GM12878 (cell line): ENCODE measurements around the gene FAM81A. TPM values are rescaled to one million over a fixed set of nuclear protein-coding genes. Genes with fewer than 3 reads are reported as not detected.

Source experiments
- ATAC-seq: fragments of 200-7000 bp; cut with Tn5 transposase; 3 replicates; pipeline ENCODE4 v1.9.1; 2020; ENCODE audit warnings: mild to moderate bottlenecking, moderate library complexity
- BruUV-seq: library from RNA; stranded (reverse); fragments of 400-500 nt; replicated peaks from 2 replicates; lab custom pipeline; 2021; lab: Mats Ljungman, UMichigan
- CTCF ChIA-PET: fragments of 300-600 bp; sonication (Branson Sonifier 250); formaldehyde crosslinking; extraction: SDS; loops from one replicate; lab custom pipeline; 2021; ENCODE audit warnings: inconsistent platforms; lab: Yijun Ruan, JAX
- POLR2A ChIA-PET: fragments of 350-600 bp; formaldehyde crosslinking; extraction: SDS; loops from one replicate; lab custom pipeline; 2021; ENCODE audit warnings: inconsistent platforms; lab: Charles Lee
- RAD21 ChIA-PET: fragments of 300-600 bp; sonication (Branson Sonifier 250); formaldehyde crosslinking; loops from one replicate; lab custom pipeline; 2023; ENCODE audit warnings: antibody characterized with exemption; ENCODE audit not compliant: unreplicated experiment; lab: Charles Lee
- SMC1A ChIA-PET: fragments of 300-600 bp; sonication (Branson Sonifier 250); formaldehyde crosslinking; loops from one replicate; lab custom pipeline; 2023; ENCODE audit not compliant: unreplicated experiment, uncharacterized antibody; lab: Charles Lee
- DNase-seq: peaks from one replicate; pipeline ENCODE4 v3.0.0-alpha.2; 2011; ENCODE audit warnings: low read depth, low spot score
- FAIRE-seq: peaks from 3 replicates; lab custom pipeline; 2011; peaks lifted over from hg19 to GRCh38; lab: Jason Lieb, UNC
- H2AFZ ChIP-seq: 2 replicates; pipeline ENCODE4 v1.6.0; 2011; ENCODE audit warnings: low read depth, low read length, control low read depth; ENCODE audit not compliant: control insufficient read depth
- H3K27ac ChIP-seq: 2 replicates; pipeline ENCODE4 v1.5.1; 2011; ENCODE audit warnings: control low read depth; ENCODE audit not compliant: control insufficient read depth, insufficient read depth
- H3K27me3 ChIP-seq, 2 experiments: replicated peaks in 1 of 2; 2 replicates each; pipeline versions ENCODE4 v1.6.0 to v1.6.1; 2011; ENCODE audit warnings: low read length in 1 of 2; ENCODE audit not compliant: control insufficient read depth in 2 of 2, insufficient read depth in 2 of 2
- H3K36me3 ChIP-seq, 2 experiments: 2 replicates each; pipeline ENCODE4 v1.5.1; 2011; ENCODE audit warnings: low read length in 1 of 2; ENCODE audit not compliant: control insufficient read depth in 2 of 2, insufficient read depth in 2 of 2
- H3K4me1 ChIP-seq: 2 replicates; pipeline ENCODE4 v1.6.1; 2011; ENCODE audit warnings: mild to moderate bottlenecking, low read length, moderate library complexity, mixed read lengths; ENCODE audit not compliant: control insufficient read depth, insufficient read depth
- H3K4me2 ChIP-seq: 2 replicates; pipeline ENCODE4 v1.6.0; 2011; ENCODE audit warnings: control low read depth; ENCODE audit not compliant: control insufficient read depth, insufficient read depth
- H3K4me3 ChIP-seq: fragments of 200-600 bp; sonication (generic); 2 replicates; pipeline ENCODE4 v1.5.1; 2016
- H3K79me2 ChIP-seq: 2 replicates; pipeline ENCODE4 v1.6.0; 2011; ENCODE audit warnings: low read length; ENCODE audit not compliant: control insufficient read depth, insufficient read depth
- H3K9ac ChIP-seq: 2 replicates; pipeline ENCODE4 v1.8.0; 2011; ENCODE audit warnings: low read length, control low read depth, mixed read lengths; ENCODE audit not compliant: control insufficient read depth, insufficient read depth
- H3K9me3 ChIP-seq: replicated peaks from 3 replicates; pipeline ENCODE4 v1.5.1; 2011; ENCODE audit warnings: mild to moderate bottlenecking, low read length; ENCODE audit not compliant: control insufficient read depth, insufficient read depth
- H4K20me1 ChIP-seq: 2 replicates; pipeline ENCODE4 v1.6.0; 2011; ENCODE audit not compliant: control insufficient read depth, insufficient read depth
- BHLHE40 ChIP-seq, 2 experiments: fragments of 450-650 bp in 1 of 2; IDR thresholded peaks; 2 replicates each; pipeline ENCODE4 v1.6.1; 2011 to 2017; ENCODE audit warnings: low read depth in 2 of 2, borderline replicate concordance in 1 of 2, improper control_type of control experiment in 1 of 2, low read length in 1 of 2, mild to moderate bottlenecking in 1 of 2
- BRCA1 ChIP-seq: IDR thresholded peaks from 2 replicates; pipeline ENCODE4 v1.6.1; 2011; ENCODE audit warnings: low read depth, low read length, improper control_type of control experiment
- CEBPZ ChIP-seq: fragments of 150-350 bp; IDR thresholded peaks from 2 replicates; pipeline ENCODE4 v1.6.1; 2016; ENCODE audit warnings: low read depth, low read length
- ESRRA ChIP-seq: IDR thresholded peaks from 2 replicates; pipeline ENCODE4 v1.6.1; 2012; ENCODE audit warnings: mild to moderate bottlenecking, low read length, improper control_type of control experiment
- FOXK2 ChIP-seq: fragments of 450-650 bp; IDR thresholded peaks from 2 replicates; pipeline ENCODE4 v1.6.1; 2017; ENCODE audit warnings: mild to moderate bottlenecking, moderate library complexity
- GABPA ChIP-seq: IDR thresholded peaks from 2 replicates; pipeline ENCODE4 v1.6.1; 2014; ENCODE audit warnings: antibody characterized with exemption, low read depth, mild to moderate bottlenecking, inconsistent platforms
- HCFC1 ChIP-seq: fragments of 150-350 bp; IDR thresholded peaks from 2 replicates; pipeline ENCODE4 v1.6.1; 2014; ENCODE audit warnings: low read length
- HDAC6 ChIP-seq: fragments of 200-600 bp; sonication (generic); IDR thresholded peaks from one replicate; pipeline ENCODE4 v1.8.0; 2017; ENCODE audit warnings: antibody characterized with exemption; ENCODE audit not compliant: unreplicated experiment
- IRF4 ChIP-seq: IDR thresholded peaks from 2 replicates; pipeline ENCODE4 v1.6.1; 2011; ENCODE audit warnings: low read depth, low read length
- KAT2A ChIP-seq: conservative IDR thresholded peaks from 2 replicates; pipeline ENCODE4 v1.6.1; 2011; ENCODE audit warnings: low read depth, low read length; ENCODE audit not compliant: control insufficient read depth
- KDM1A ChIP-seq: fragments of 200-600 bp; sonication (generic); IDR thresholded peaks from 2 replicates; pipeline ENCODE4 v1.6.1; 2016; ENCODE audit warnings: borderline replicate concordance
- MEF2A ChIP-seq: IDR thresholded peaks from 2 replicates; pipeline ENCODE4 v1.6.1; 2011; ENCODE audit warnings: low read depth, mild to moderate bottlenecking, low read length, moderate library complexity; ENCODE audit not compliant: insufficient read depth
- POU2F2 ChIP-seq: IDR thresholded peaks from 3 replicates; pipeline ENCODE4 v1.6.1; 2011; ENCODE audit warnings: low read depth, mild to moderate bottlenecking, low read length, borderline replicate concordance
- RAD21 ChIP-seq: IDR thresholded peaks from 2 replicates; pipeline ENCODE4 v1.6.1; 2011; ENCODE audit warnings: mild to moderate bottlenecking, low read depth, low read length, moderate library complexity; ENCODE audit not compliant: insufficient read depth
- STAT1 ChIP-seq: fragments of 450-650 bp; conservative IDR thresholded peaks from 2 replicates; pipeline ENCODE4 v1.6.1; 2014; ENCODE audit warnings: antibody characterized with exemption, mild to moderate bottlenecking
- STAT3 ChIP-seq: IDR thresholded peaks from 2 replicates; pipeline ENCODE4 v1.6.1; 2011; ENCODE audit warnings: low read depth, low read length, improper control_type of control experiment
- YBX1 ChIP-seq: fragments of 450-650 bp; IDR thresholded peaks from 2 replicates; pipeline ENCODE4 v1.6.1; 2016; ENCODE audit warnings: antibody characterized with exemption
- WGBS: methylation state at CpG from one replicate; pipeline ENCODE4 v1.1.6; 2016; ENCODE audit warnings: low lambda C conversion rate; ENCODE audit not compliant: insufficient replicate concordance, insufficient coverage; ENCODE audit errors: missing lambda C conversion rate; 5-methylcytosine and 5-hydroxymethylcytosine counted together
- in situ Hi-C: fragments of 300-500 bp; cut with MboI; formaldehyde crosslinking; loops from 9 replicates; pipeline ENCODE4 v1.14.3; 2018; ENCODE audit warnings: mixed read lengths
- intact Hi-C: fragments of 100-400 bp; cut with micrococcal nuclease; formaldehyde crosslinking; loops from one replicate; pipeline ENCODE4 v1.14.2; 2022; ENCODE audit not compliant: unreplicated experiment
- polyA plus RNA-seq, 11 experiments: library from polyadenylated mRNA; depleted of rRNA in 4 of 11; unstranded in 6 of 11; stranded (reverse) in 5 of 11; fragments of >200 nt; fragmentation: Nextera tagmentation in 4 of 11; fragmentation: Illumina TruSeq in 1 of 11; extraction: Ambion mirVana in 4 of 11; extraction: Trizol in 1 of 11; gene quantifications; 1 replicate in 1 of 11; 2 replicates in 10 of 11; pipeline versions ENCODE4 v1.2.1 to v1.2.3, GENCODE V29; 2011 to 2016; ENCODE audit warnings: inconsistent platforms in 2 of 11, missing spikeins in 2 of 11, low read depth in 1 of 11
- total RNA-seq, 4 experiments: library from RNA; depleted of rRNA in 3 of 4; stranded (reverse); fragments of >200 nt in 3 of 4; fragmentation: Illumina TruSeq in 1 of 4; extraction: Trizol in 1 of 4; gene quantifications; 2 replicates each; pipeline versions ENCODE4 v1.2.1 to v1.2.3, GENCODE V29; 2013 to 2021
- TF ChIP-seq, protein P1 (sequence below): IDR thresholded peaks from 2 replicates; pipeline ENCODE4 v1.6.1; 2012; ENCODE audit warnings: low read depth, low read length, improper control_type of control experiment

The FAM81A gene
- total and polyA plus RNA-seq, 10 of the 15 experiments (the other 5 are each of a cell fraction or from before 2014, with no cell fraction given) = 0.18 to 34.5 (median 16.2) TPM

DNA sequence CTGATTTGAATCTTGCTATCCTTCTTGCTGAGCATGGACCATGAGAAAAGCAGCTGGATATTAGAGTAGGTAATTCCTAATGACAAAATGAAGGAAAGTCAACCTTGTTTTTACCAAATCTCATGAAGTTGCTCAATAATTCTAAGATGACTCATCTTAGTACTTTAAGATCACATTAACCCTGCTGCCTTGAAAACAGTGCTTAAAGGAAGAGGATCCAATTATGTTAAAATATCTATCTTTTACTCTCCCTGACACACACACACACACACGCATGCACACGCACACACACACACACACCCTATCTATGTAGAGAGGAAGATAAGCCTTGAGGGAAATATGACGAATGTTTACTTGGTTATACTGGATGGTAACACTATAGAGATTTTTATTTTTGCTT, 49.3 kb upstream of the FAM81A start (continued):
- TF ChIP-seq KAT2A (no peak), BHLHE40 (IDR thresholded peaks at IDR 0.05; ENCODE audit: borderline replicate concordance in 1 of 2, low read depth in 2 of 2, low read length in 1 of 2) (no peak), IRF4 (no peak), POU2F2 (no peak), YBX1 (no peak), FOXK2 (no peak), CEBPZ (no peak)
- TF ChIP-seq, protein P1, sequence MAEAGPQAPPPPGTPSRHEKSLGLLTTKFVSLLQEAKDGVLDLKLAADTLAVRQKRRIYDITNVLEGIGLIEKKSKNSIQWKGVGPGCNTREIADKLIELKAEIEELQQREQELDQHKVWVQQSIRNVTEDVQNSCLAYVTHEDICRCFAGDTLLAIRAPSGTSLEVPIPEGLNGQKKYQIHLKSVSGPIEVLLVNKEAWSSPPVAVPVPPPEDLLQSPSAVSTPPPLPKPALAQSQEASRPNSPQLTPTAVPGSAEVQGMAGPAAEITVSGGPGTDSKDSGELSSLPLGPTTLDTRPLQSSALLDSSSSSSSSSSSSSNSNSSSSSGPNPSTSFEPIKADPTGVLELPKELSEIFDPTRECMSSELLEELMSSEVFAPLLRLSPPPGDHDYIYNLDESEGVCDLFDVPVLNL = no peak

DNA sequence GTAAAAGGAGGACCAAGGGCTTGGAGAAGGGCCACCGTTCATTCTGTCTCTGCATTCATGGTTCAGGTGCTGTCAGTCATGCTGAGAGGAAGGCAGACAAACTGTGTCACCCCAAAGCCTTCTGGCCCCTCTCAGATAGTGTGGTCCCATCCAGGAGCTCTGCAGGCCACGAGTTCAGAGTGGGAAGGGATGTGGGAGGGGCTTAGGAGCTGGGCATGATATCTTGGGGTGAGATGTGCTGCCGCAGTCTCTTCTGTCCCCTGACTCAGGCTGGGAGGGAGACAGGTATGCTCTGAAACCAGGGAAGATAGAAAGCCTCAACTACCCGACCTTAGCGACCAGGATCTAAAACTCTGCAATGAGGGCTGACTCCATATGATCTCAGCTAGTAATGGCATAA, 45.7 kb upstream of the FAM81A start:
- Histone ChIP-seq H3K36me3 (no peaks in the 10 kb centered on the region), H3K9me3 (no peaks in the 10 kb centered on the region), H2AFZ (no peak overlapping the region), H3K27me3 (no peaks in the 10 kb centered on the region), H3K4me3 (no peak overlapping the region), H3K27ac (no peak overlapping the region), H3K9ac (no peak overlapping the region), H4K20me1 (no peaks in the 10 kb centered on the region), H3K4me2 (no peak overlapping the region), H3K4me1 (peaks cover 2% of the 10 kb centered on the region; the same call in 1 of the 2 replicates), H3K79me2 (no peaks in the 10 kb centered on the region)
- no TSS peak for BruUV-seq
- no peak for ATAC-seq
- intact Hi-C loops (no loop called here), in situ Hi-C loops (no loop called here)
- WGBS = 65% methylated on average over 5 of the region's 5 CpGs
- ChIA-PET SMC1A (interaction anchor here (1.1 to 1.6 kb wide), 4 partner anchors 12 to 21 kb away, joined by 3 to 4 read pairs (median 3); no protein-coding TSS in a partner anchor), POLR2A (no interaction called here), RAD21 (no interaction called here), CTCF (no interaction called here)
- FAIRE-seq = no peak
- no peak for DNase-seq
- TF ChIP-seq HDAC6 (no peak), KDM1A (no peak), POU2F2 (no peak), BRCA1 (no peak), HCFC1 (no peak), STAT3 (no peak), GABPA (no peak), STAT1 (no peak), ESRRA (no peak), MEF2A (no peak), RAD21 (no peak)
